Measurements from ENCODE around the gene PTGES3.

PTGES3 gene

DNA sequence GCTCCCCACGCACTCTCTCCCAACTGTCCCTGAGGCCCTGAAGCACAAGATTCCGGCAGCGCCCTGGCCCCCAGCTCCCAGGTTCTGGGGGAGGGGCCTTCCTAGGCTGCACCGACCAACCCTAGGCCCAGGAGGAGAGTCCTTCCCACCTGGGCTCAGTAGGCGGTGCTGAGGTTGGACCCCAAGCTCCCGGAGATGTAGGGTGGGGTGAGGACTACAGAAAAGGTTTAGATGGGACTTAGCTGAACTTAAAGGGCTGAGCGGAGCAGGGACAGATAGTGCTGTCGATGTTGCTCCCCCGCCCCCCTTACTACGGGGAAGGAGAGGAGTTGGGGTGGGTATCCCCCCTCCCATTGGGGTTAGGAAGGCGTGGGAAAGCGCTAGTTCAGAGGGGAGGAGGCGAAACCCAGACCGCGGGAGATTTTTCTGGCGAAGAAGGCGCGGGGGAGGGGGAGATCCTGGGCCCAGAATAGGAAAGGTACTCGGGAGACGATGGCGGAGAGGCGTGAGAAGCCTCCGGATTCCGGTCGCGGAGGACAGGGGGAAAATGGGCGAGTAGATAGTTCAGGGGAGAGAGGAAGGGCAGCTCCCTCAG lies 53.7 kb downstream of the PTGES3 start:
- no peak for TF ChIP-seq POLR2A (IDR thresholded peaks at IDR 0.05; ENCODE audit: low read depth, low read length)
- FAIRE-seq (no peak), DNase-seq (ENCODE audit: insufficient read length, low spot score) (no peak)

DNA sequence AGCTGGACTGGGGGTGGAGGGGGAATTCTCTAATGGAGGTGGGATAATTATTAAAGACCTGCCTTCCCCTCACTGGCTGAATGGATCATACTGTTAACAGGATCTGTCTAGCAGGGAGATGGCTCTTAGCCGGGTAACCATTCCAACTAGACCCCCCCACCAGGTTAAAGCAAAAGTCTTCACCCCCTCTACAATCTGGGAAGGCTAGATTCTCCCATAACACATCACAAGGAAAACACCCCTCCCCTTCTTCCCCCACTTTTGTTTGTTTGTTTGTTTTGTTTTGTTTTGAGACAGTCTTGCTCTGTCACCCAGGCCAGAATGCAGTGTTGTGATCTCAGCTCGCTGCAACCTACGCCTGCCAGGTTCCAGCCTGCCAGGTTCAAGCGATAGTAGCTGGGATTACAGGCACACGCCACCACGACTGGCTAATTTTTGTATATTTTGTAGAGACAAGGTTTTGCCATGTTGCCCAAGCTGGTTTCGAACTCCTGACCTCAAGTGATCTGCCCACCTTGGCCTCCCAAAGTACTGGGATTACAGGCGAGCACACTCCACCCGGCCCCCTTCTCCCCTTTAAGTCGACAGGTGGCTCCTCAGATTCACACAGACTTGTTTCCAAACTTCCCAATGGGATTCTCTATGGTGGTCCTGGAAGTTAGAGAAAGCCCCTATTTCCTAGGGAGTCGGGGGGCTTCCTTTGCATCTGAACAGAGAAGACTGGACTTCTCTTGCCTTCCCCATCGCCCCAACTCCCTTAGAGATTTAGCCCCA lies 54.4 kb downstream of the PTGES3 start:
- no peak for TF ChIP-seq POLR2A (IDR thresholded peaks at IDR 0.05; ENCODE audit: low read depth, low read length)
- FAIRE-seq (no peak), DNase-seq (ENCODE audit: insufficient read length, low spot score) (no peak)

DNA sequence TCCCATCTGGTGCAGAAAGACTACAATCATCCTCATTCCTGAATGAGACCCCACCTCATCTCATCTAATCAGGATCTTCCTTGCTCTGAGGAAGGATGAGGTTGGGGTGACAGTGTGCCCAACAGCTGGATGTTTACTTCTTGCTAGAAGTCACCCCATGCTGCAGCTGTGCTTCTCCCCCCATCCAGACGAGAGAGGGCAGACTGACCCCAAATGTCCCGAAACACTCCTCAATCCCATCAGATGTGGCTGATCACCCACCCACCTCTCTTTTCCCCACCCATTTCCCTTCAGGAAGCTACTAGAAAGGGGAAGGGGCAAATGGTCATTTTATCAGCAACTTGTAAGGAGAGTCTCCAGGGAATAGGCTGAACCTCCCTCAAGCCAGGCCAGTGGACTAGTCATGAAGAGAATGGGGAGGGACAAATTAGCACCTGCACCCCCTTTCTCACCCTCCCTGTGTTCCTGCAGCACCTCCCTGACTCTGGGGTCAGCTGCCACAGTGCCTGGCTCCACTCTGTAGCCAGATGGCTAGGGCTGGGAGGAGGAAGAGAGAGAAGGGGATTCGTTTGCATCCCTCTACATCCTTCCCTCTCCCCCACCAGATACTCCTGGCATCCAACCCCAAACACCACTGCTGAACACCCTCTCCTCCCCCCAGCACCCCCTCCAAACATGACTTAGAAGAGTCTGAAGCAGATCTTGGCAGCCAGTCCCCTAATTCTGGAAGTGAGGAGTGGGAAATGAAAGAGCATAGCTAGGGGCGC lies 55.2 kb downstream of the PTGES3 start:
- FAIRE-seq (no peak), DNase-seq (ENCODE audit: insufficient read length, low spot score) (no peak)
- TF ChIP-seq POLR2A (IDR thresholded peaks at IDR 0.05; ENCODE audit: low read depth, low read length): no peak

- FAIRE-seq (no peak), DNase-seq (ENCODE audit: insufficient read length, low spot score) (no peak)
- no peak for TF ChIP-seq POLR2A (IDR thresholded peaks at IDR 0.05; ENCODE audit: low read depth, low read length)
These were observed 56.0 kb downstream of the PTGES3 start for GRCh38 chr12:56631790-56632700.

GRCh38 chr12:56630180-56630632 lies 57.9 kb downstream of the PTGES3 start, which contains the start of gene BAZ2A:
BAZ2A (minus strand) TSS chr12:56630326; CDS start chr12:56617530, 12,796 bp downstream.
- no peak for FAIRE-seq
- peak; percentile 88 for DNase-seq (ENCODE audit: insufficient read length, low spot score)
- no peak for TF ChIP-seq POLR2A (IDR thresholded peaks at IDR 0.05; ENCODE audit: low read depth, low read length)

- TF ChIP-seq POLR2A (IDR thresholded peaks at IDR 0.05; ENCODE audit: low read depth, low read length): no peak
- FAIRE-seq (no peak), DNase-seq (ENCODE audit: insufficient read length, low spot score) (peak; percentile 47)
These were observed 58.5 kb downstream of the PTGES3 start for GRCh38 chr12:56629459-56630179.

GRCh38 chr12:56628671-56629458 lies 59.2 kb downstream of the PTGES3 start:
- DNase-seq (ENCODE audit: insufficient read length, low spot score) (no peak), FAIRE-seq (no peak)
- no peak for TF ChIP-seq POLR2A (IDR thresholded peaks at IDR 0.05; ENCODE audit: low read depth, low read length)

DNA sequence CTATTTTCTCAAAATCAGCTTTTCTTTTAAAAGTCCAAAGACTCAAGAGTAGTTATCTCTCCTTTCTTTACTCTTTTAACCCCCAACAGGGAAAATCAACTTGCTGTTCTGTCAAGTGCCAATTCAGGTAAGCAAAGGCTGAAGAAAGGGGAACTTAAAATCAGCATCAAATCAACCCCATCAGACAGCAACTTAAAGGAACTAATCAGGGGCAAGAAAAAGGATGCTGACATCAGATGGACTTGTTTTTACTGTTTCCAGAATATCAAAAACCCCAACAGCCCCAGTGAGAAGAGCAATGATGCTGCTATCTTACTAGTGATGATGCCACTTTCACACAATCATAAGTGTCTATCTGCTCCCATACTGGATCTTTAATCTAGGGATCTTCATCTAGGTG lies 61.4 kb downstream of the PTGES3 start:
- no peak for DNase-seq (ENCODE audit: insufficient read length, low spot score)
- TF ChIP-seq POLR2A (IDR thresholded peaks at IDR 0.05; ENCODE audit: low read depth, low read length): no peak
- no peak for FAIRE-seq

DNA sequence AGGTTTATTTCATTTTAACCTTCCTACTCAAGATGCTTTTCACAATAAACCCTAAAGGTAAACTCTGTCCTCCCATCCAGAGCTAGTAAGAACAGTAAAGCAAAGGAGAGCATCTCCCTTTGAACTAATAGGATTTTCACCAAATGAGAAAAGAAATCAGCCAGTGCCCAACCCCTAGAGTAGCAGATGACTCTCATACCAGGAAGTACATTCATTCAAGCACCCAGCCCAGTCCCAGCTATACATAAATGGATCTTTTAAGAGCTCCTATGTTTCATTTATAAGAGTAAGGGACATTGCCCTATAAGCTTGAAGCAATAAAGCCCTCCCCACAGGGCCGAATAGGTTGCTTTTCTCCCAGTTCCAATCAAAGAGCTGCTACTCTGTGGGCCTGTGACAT lies 65.5 kb downstream of the PTGES3 start:
- DNase-seq (ENCODE audit: insufficient read length, low spot score) (no peak), FAIRE-seq (no peak)
- no peak for TF ChIP-seq POLR2A (IDR thresholded peaks at IDR 0.05; ENCODE audit: low read depth, low read length)

DNA sequence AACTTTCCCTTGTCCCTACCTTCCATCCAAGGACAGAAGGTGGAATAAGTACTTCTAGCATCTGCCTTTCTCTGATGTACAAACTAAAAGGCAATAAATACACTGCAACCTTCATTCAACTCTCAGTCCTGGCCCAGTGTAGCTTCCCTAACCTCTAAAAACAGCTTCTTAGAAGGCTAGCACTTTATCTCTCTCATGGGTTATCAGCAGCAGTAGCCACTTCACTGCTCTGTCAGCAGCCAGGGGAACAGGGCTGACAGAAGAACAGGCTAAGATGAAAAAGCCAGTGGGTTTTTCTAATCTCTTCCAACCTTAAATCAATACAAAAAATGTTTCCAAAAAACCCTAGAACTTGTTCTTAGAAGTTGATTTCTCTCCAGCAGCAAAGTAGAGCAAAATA lies 71.2 kb downstream of the PTGES3 start:
- FAIRE-seq (no peak), DNase-seq (ENCODE audit: insufficient read length, low spot score) (no peak)
- no peak for TF ChIP-seq POLR2A (IDR thresholded peaks at IDR 0.05; ENCODE audit: low read depth, low read length)

- DNase-seq (ENCODE audit: insufficient read length, low spot score): no peak
- no peak for FAIRE-seq
- no peak for TF ChIP-seq POLR2A (IDR thresholded peaks at IDR 0.05; ENCODE audit: low read depth, low read length)
These were observed 71.8 kb downstream of the PTGES3 start for GRCh38 chr12:56616244-56616643.

DNA sequence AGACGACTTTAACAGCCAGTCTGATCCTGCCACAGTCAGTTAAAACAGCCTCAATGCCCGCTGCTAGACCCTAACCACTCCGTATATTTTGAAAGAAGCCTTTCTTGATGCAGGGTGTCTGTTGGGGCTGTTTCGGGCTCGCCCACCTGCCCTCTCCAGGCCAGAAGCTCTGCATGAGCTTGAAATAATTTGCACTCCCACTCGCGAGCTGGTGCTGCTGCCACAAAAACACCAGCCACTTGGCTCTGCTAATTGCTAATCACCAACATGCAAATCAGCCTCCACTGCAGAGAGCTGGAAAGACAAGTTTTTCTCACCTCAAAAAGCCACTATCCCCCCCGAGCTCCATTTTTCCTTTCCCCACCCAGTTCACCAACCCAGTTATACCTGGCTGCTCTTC lies 73.5 kb downstream of the PTGES3 start:
- no peak for FAIRE-seq
- TF ChIP-seq POLR2A (IDR thresholded peaks at IDR 0.05; ENCODE audit: low read depth, low read length): no peak
- DNase-seq (ENCODE audit: insufficient read length, low spot score): no peak
